ENCODE data around the gene DDA1. TPM values are rescaled to one million over a fixed set of nuclear protein-coding genes. Genes with fewer than 3 reads are reported as not detected.
A peak's percentile ranks its signal among the peaks of the same experiment; 100 is the strongest.
"Not testable (repeated sequence)": the region's sequence is repeated elsewhere in the genome, so short reads cannot be mapped to it uniquely, and the experiment has no call there.

Gene DDA1
- total RNA-seq, 1 donor: 11.6 TPM

DNA sequence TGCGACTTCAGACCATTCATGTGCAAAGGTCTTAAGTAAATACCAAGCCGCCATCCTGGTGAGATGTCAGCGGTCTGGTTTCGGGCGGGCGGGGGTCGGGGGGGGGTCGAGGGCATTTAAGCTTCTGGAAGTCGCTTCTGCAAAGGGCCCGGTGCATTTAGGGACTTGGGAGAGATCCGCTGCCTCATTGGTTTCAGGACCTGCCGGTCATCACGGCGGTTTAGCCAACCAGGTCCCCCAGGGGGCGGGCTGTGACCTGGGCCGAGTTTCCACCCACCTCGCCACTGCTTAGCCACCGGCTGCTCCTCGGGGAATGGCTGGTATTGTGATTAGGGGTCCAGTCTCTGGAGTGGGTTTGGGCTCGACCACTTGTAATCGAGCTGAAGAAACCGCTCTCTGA is 19.9 kb upstream of the DDA1 start:
- H3K79me2 ChIP-seq (ENCODE audit: insufficient read depth, low read length): no peaks in the 10 kb centered on the region
- peak overlapping the region; percentile 51 for H3K4me3 ChIP-seq (ENCODE audit: insufficient read depth, low read length)
- H3K4me1 ChIP-seq (ENCODE audit: insufficient read depth, low read length): peaks cover 4% of the 10 kb centered on the region
- peak; percentile 100 for DNase-seq (ENCODE audit: insufficient read length, low spot score, missing footprints)
- H3K36me3 ChIP-seq (ENCODE audit: insufficient read depth, low read length): no peaks in the 10 kb centered on the region
- H3K9me3 ChIP-seq (ENCODE audit: low read depth, low read length): no peaks in the 10 kb centered on the region
- peak overlapping the region; percentile 74 for H3K4me2 ChIP-seq (ENCODE audit: insufficient read depth, low read length)
- TF ChIP-seq CTCF (IDR thresholded peaks at IDR 0.05; ENCODE audit: extremely low read depth, low read depth, low read length): no peak
- H3K27me3 ChIP-seq (ENCODE audit: insufficient read depth, low read length): no peaks in the 10 kb centered on the region
- peak overlapping the region; percentile 50 for H2AFZ ChIP-seq (ENCODE audit: low read length)
- no peaks in the 10 kb centered on the region for H4K20me1 ChIP-seq (ENCODE audit: insufficient read depth, low read length)
- no peak overlapping the region for H3K27ac ChIP-seq (ENCODE audit: low read depth, low read length)

GRCh38 chr19:17292301-17293074 is 16.9 kb upstream of the DDA1 start:
- H3K4me1 ChIP-seq (ENCODE audit: insufficient read depth, low read length): peaks cover 6% of the 10 kb centered on the region
- H4K20me1 ChIP-seq (ENCODE audit: insufficient read depth, low read length): no peaks in the 10 kb centered on the region
- no peaks in the 10 kb centered on the region for H3K36me3 ChIP-seq (ENCODE audit: insufficient read depth, low read length)
- H3K79me2 ChIP-seq (ENCODE audit: insufficient read depth, low read length): no peaks in the 10 kb centered on the region
- H3K4me3 ChIP-seq (ENCODE audit: insufficient read depth, low read length): peak overlapping the region; percentile 76
- DNase-seq (ENCODE audit: insufficient read length, low spot score, missing footprints): peak; percentile 100
- peak overlapping the region; percentile 41 for H3K27ac ChIP-seq (ENCODE audit: low read depth, low read length)
- peak overlapping the region; percentile 97 for H2AFZ ChIP-seq (ENCODE audit: low read length)
- no peaks in the 10 kb centered on the region for H3K9me3 ChIP-seq (ENCODE audit: low read depth, low read length)
- no peaks in the 10 kb centered on the region for H3K27me3 ChIP-seq (ENCODE audit: insufficient read depth, low read length)
- peak; percentile 73 for TF ChIP-seq CTCF (IDR thresholded peaks at IDR 0.05; ENCODE audit: extremely low read depth, low read depth, low read length)
- H3K4me2 ChIP-seq (ENCODE audit: insufficient read depth, low read length): peak overlapping the region; percentile 96

- TF ChIP-seq CTCF (IDR thresholded peaks at IDR 0.05; ENCODE audit: extremely low read depth, low read depth, low read length): no peak
- Histone ChIP-seq H3K4me3 (ENCODE audit: insufficient read depth, low read length) (no peak overlapping the region), H3K4me2 (ENCODE audit: insufficient read depth, low read length) (no peak overlapping the region), H3K4me1 (ENCODE audit: insufficient read depth, low read length) (peaks cover 6% of the 10 kb centered on the region), H3K79me2 (ENCODE audit: insufficient read depth, low read length) (no peaks in the 10 kb centered on the region), H3K27ac (ENCODE audit: low read depth, low read length) (no peak overlapping the region), H3K36me3 (ENCODE audit: insufficient read depth, low read length) (no peaks in the 10 kb centered on the region), H3K9me3 (ENCODE audit: low read depth, low read length) (no peaks in the 10 kb centered on the region), H4K20me1 (ENCODE audit: insufficient read depth, low read length) (no peaks in the 10 kb centered on the region), H3K27me3 (ENCODE audit: insufficient read depth, low read length) (no peaks in the 10 kb centered on the region), H2AFZ (ENCODE audit: low read length) (no peak overlapping the region)
- no peak for DNase-seq (ENCODE audit: insufficient read length, low spot score, missing footprints)
Observed at GRCh38 chr19:17293605-17294004, 15.8 kb upstream of the DDA1 start.

DNA sequence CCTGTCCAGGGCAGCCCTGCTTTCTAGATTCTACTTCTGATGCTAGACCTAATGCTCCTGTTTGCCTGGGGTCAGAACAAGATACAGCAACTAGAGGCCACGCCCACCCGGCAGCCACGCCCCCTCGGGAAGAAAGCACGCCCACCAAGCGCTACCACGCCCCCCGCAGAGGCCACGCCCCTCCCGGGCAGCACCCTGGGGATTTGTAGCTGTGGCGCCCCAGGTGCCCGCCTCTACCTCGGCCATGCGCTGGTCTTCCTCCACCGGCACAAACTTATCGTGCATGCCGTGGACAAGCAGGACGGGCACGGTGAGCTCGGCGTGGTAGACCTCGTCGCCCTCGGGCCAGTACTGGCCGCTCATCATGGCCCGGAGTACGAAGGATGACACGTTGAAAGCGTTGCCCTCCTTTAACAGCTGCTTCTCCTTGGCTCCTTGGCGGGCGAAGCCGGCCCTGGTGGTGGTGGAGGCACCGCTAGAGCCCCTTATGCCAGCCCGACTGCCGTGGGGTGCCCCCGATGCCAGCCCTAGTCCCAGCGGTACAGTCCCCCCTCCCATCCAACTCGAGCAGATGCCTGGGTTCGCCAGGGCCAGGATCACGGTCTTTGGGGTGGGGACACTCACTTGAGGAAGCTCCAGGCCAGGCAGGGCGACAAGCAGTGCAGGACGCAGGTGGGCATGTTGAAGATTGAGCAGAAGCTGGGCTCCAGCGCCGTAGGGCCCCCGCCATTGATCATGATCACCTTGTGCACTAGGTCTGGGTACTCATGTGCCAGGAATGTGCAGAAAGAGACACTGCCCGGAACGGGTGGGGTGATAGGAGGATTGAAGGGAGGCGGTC is 15.1 kb upstream of the DDA1 start:
- Histone ChIP-seq H3K4me3 (ENCODE audit: insufficient read depth, low read length) (no peak overlapping the region), H3K27me3 (ENCODE audit: insufficient read depth, low read length) (no peaks in the 10 kb centered on the region), H3K4me1 (ENCODE audit: insufficient read depth, low read length) (peaks cover 6% of the 10 kb centered on the region), H2AFZ (ENCODE audit: low read length) (no peak overlapping the region), H3K79me2 (ENCODE audit: insufficient read depth, low read length) (no peaks in the 10 kb centered on the region), H3K9me3 (ENCODE audit: low read depth, low read length) (no peaks in the 10 kb centered on the region), H3K36me3 (ENCODE audit: insufficient read depth, low read length) (no peaks in the 10 kb centered on the region), H4K20me1 (ENCODE audit: insufficient read depth, low read length) (no peaks in the 10 kb centered on the region), H3K27ac (ENCODE audit: low read depth, low read length) (no peak overlapping the region), H3K4me2 (ENCODE audit: insufficient read depth, low read length) (no peak overlapping the region)
- no peak for TF ChIP-seq CTCF (IDR thresholded peaks at IDR 0.05; ENCODE audit: extremely low read depth, low read depth, low read length)
- peak; percentile 88 for DNase-seq (ENCODE audit: insufficient read length, low spot score, missing footprints)

DNA sequence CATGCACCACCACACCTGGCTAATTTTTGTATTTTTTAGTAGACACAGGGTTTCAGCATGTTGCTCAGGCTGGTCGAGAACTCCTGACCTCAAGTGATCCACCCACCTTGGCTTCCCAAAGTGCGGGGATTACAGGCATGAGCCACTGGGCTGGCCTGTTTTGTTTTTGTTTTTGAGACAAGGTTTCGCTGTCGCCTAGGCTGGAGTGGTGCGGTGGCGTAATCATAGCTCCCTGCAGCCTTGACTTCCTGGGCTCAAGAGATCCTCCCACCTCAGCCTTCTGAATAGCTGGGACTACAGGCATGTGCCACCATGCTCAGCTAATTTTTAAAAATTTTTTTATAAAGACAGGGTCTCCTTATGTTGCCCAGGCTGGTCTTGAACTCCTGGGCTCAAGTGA is 13.8 kb upstream of the DDA1 start:
- H3K27ac ChIP-seq (ENCODE audit: low read depth, low read length); DNase-seq (ENCODE audit: insufficient read length, low spot score, missing footprints); H3K27me3 ChIP-seq (ENCODE audit: insufficient read depth, low read length); H3K4me3 ChIP-seq (ENCODE audit: insufficient read depth, low read length); H3K36me3 ChIP-seq (ENCODE audit: insufficient read depth, low read length); H4K20me1 ChIP-seq (ENCODE audit: insufficient read depth, low read length); H3K4me2 ChIP-seq (ENCODE audit: insufficient read depth, low read length); H3K9me3 ChIP-seq (ENCODE audit: low read depth, low read length); H3K79me2 ChIP-seq (ENCODE audit: insufficient read depth, low read length); H3K4me1 ChIP-seq (ENCODE audit: insufficient read depth, low read length); H2AFZ ChIP-seq (ENCODE audit: low read length): not testable (repeated sequence)
